ENCODE data around the gene DCXR.

DNA sequence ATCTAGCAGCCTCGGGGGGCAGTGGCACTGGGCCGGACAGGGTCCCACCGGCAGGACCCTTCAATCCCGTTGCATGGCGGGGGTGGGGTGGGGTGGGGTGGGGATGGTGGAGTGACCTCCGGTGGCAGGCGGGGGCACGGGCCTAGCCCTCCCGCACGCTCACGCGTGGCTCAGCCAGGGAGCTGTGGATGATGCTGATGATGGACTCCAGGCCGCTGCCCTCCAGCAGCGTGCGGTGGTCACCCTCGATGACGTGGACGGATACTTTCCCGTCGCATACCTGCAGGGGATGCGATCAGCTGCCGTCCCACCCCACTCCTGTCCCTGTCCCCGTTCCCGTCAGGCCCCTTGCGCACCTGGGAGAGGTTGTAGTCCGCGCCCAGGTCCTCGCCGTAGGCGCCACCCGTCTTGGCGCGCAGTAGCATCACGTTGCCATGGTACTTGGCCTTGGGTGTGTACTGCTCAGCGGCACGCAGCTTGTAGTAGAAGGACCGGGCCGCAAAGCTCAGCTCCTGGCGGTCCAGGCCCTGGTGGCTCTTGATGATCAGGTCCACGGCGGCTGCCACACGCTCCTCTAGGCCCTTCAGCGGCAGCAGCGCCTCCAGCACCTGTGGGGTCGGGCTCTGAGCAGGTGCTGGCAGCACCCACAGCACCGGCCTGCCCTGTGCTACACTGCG is 41.6 kb upstream of the DCXR start:
- TF ChIP-seq, protein P1, sequence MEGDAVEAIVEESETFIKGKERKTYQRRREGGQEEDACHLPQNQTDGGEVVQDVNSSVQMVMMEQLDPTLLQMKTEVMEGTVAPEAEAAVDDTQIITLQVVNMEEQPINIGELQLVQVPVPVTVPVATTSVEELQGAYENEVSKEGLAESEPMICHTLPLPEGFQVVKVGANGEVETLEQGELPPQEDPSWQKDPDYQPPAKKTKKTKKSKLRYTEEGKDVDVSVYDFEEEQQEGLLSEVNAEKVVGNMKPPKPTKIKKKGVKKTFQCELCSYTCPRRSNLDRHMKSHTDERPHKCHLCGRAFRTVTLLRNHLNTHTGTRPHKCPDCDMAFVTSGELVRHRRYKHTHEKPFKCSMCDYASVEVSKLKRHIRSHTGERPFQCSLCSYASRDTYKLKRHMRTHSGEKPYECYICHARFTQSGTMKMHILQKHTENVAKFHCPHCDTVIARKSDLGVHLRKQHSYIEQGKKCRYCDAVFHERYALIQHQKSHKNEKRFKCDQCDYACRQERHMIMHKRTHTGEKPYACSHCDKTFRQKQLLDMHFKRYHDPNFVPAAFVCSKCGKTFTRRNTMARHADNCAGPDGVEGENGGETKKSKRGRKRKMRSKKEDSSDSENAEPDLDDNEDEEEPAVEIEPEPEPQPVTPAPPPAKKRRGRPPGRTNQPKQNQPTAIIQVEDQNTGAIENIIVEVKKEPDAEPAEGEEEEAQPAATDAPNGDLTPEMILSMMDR (conservative IDR thresholded peaks at IDR 0.05; ENCODE audit: low read depth, low read length): no peak
- no peak for TF ChIP-seq EZH2 (IDR thresholded peaks at IDR 0.05; ENCODE audit: borderline replicate concordance, low read depth, low read length, poor library complexity, severe bottlenecking)

All from A673 (cell line).